K562 (cell line): ENCODE results near the gene NDUFA7. TPM values are rescaled to one million over a fixed set of nuclear protein-coding genes. Genes with fewer than 3 reads are reported as not detected.

Experiments used
- ARNT ChIP-seq, 2 experiments: fragments of 450-650 bp; IDR thresholded peaks; 2 replicates each; pipeline ENCODE4 v1.6.1; 2016; ENCODE audit warnings: mild to moderate bottlenecking in 1 of 2
- CHAMP1 ChIP-seq: fragments of 450-650 bp; IDR thresholded peaks from 2 replicates; pipeline ENCODE4 v1.6.1; 2016; ENCODE audit warnings: mild to moderate bottlenecking
- CTCF ChIP-seq, 3 experiments: IDR thresholded peaks in 2 of 3; conservative IDR thresholded peaks in 1 of 3; 2 replicates each; pipeline ENCODE4 v1.5.1; 2011 to 2012; ENCODE audit warnings: low read length in 3 of 3, mild to moderate bottlenecking in 3 of 3, control low read depth in 2 of 3, improper control_type of control experiment in 1 of 3, inconsistent platforms in 1 of 3, low read depth in 1 of 3, mixed read lengths in 1 of 3, moderate library complexity in 1 of 3; ENCODE audit not compliant: insufficient read depth in 2 of 3
- HDAC2 ChIP-seq: fragments of 450-650 bp; IDR thresholded peaks from 2 replicates; pipeline ENCODE4 v1.6.1; 2016; ENCODE audit warnings: mild to moderate bottlenecking
- MAX ChIP-seq: sonication (generic); formaldehyde crosslinking; IDR thresholded peaks from 2 replicates; pipeline ENCODE4 v1.9.0; 2022; ENCODE audit warnings: mild to moderate bottlenecking, missing genetic modification reagents
- MLX ChIP-seq, 2 experiments: fragments of 450-650 bp in 1 of 2; sonication (generic) in 1 of 2; formaldehyde crosslinking; conservative IDR thresholded peaks; 2 replicates each; pipeline versions ENCODE4 v1.4.0 to v1.8.1; 2020 to 2022; ENCODE audit warnings: mild to moderate bottlenecking in 1 of 2, missing genetic modification reagents in 1 of 2
- MTA3 ChIP-seq: fragments of 450-650 bp; formaldehyde crosslinking; IDR thresholded peaks from 2 replicates; pipeline ENCODE4 v1.6.1; 2017; ENCODE audit warnings: mild to moderate bottlenecking, borderline replicate concordance
- PHF8 ChIP-seq: fragments of 200-600 bp; sonication (generic); IDR thresholded peaks from 2 replicates; pipeline ENCODE4 v1.6.1; 2012; ENCODE audit warnings: mixed run types, mild to moderate bottlenecking, inconsistent platforms, low read length, moderate library complexity, borderline replicate concordance
- RBM34 ChIP-seq: fragments of 200-400 bp; formaldehyde crosslinking; IDR thresholded peaks from 2 replicates; pipeline ENCODE4 v1.6.1; 2018; ENCODE audit warnings: low read length, borderline replicate concordance; ENCODE audit not compliant: insufficient read depth
- SNAPC5 ChIP-seq: fragments of 250-450 bp; sonication (Bioruptor Pico); IDR thresholded peaks from 2 replicates; pipeline ENCODE4 v1.8.0; 2021; ENCODE audit warnings: moderate library complexity, mild to moderate bottlenecking, inconsistent platforms
- SRSF3 ChIP-seq: fragments of 200-400 bp; formaldehyde crosslinking; IDR thresholded peaks from 2 replicates; pipeline ENCODE4 v1.6.1; 2016; ENCODE audit warnings: mild to moderate bottlenecking, low read length, moderate library complexity; ENCODE audit not compliant: insufficient read depth
- TAF7 ChIP-seq: fragments of 450-650 bp; IDR thresholded peaks from 2 replicates; pipeline ENCODE4 v1.6.1; 2016; ENCODE audit warnings: missing genetic modification characterization, missing compliant biosample characterization
- TFAP4 ChIP-seq: sonication (generic); formaldehyde crosslinking; IDR thresholded peaks from 2 replicates; pipeline ENCODE4 v1.8.0; 2022; ENCODE audit warnings: missing genetic modification reagents, mild to moderate bottlenecking, moderate library complexity, borderline replicate concordance
- XRCC4 ChIP-seq: IDR thresholded peaks from one replicate; pipeline ENCODE4 v1.6.1; 2011; ENCODE audit not compliant: insufficient read depth, insufficient read length; ENCODE audit errors: extremely low read depth
- ZBTB1 ChIP-seq: sonication (generic); formaldehyde crosslinking; IDR thresholded peaks from 2 replicates; pipeline ENCODE4 v1.8.1; 2023; ENCODE audit warnings: missing genetic modification reagents, low read depth, mild to moderate bottlenecking, borderline replicate concordance
- ZNF184 ChIP-seq: sonication (generic); formaldehyde crosslinking; IDR thresholded peaks from 2 replicates; pipeline ENCODE4 v1.5.0; 2020; ENCODE audit warnings: missing genetic modification reagents
- ZNF217 ChIP-seq: sonication (generic); formaldehyde crosslinking; IDR thresholded peaks from 2 replicates; pipeline ENCODE4 v1.8.0; 2022; ENCODE audit warnings: mild to moderate bottlenecking, missing genetic modification reagents
- ZNF239 ChIP-seq: fragments of 250-450 bp; sonication (Bioruptor Pico); IDR thresholded peaks from 2 replicates; pipeline ENCODE4 v1.4.0; 2020; ENCODE audit warnings: mild to moderate bottlenecking
- ZNF384 ChIP-seq: IDR thresholded peaks from 2 replicates; pipeline ENCODE4 v1.6.1; 2012; ENCODE audit warnings: low read depth, low read length, improper control_type of control experiment
- ZNF644 ChIP-seq: fragments of 200-800 bp; sonication (Bioruptor generic); IDR thresholded peaks from 2 replicates; pipeline ENCODE4 v1.6.1; 2016; ENCODE audit warnings: low read depth, missing genetic modification characterization, missing compliant biosample characterization
- ZNF77 ChIP-seq: fragments of 250-450 bp; sonication (Bioruptor Pico); IDR thresholded peaks from 2 replicates; pipeline ENCODE4 v1.5.0; 2020
- polyA plus RNA-seq, 8 experiments: library from polyadenylated mRNA; depleted of rRNA in 4 of 8; stranded (reverse) in 5 of 8; unstranded in 3 of 8; fragments of >200 nt; fragmentation: Nextera tagmentation in 2 of 8; fragmentation: Illumina TruSeq in 1 of 8; extraction: Ambion mirVana in 2 of 8; extraction: Trizol in 1 of 8; gene quantifications; 2 replicates each; pipeline versions ENCODE4 v1.2.1 to v1.2.3, GENCODE V29; 2011 to 2014; ENCODE audit warnings: inconsistent platforms in 1 of 8, missing spikeins in 1 of 8
- total RNA-seq, 7 experiments: library from RNA; depleted of rRNA in 6 of 7; stranded (reverse); fragments of >200 nt in 6 of 7; fragmentation: Illumina TruSeq in 2 of 7; extraction: Trizol in 2 of 7; gene quantifications; 2 replicates each; pipeline versions ENCODE4 v1.2.1 to v1.2.3, GENCODE V29; 2011 to 2021; ENCODE audit warnings: low replicate concordance in 1 of 7

The NDUFA7 gene
- total and polyA plus RNA-seq, 9 of the 15 experiments (the other 6 are each of a cell fraction or from before 2014, with no cell fraction given), result 70.8 to 348 (median 142) TPM

GRCh38 chr19:8363803-8364771 is 42.9 kb upstream of the NDUFA7 start, which contains the start of gene ANGPTL4 (continued):
- TF ChIP-seq MLX (CRISPR knock-in tag; conservative IDR thresholded peaks at IDR 0.05) (no peak), ZNF384 (no peak), TFAP4 (peak; percentile 80), ZNF239 (CRISPR knock-in tag) (no peak), ZNF184 (no peak), TAF7 (no peak), ARNT (IDR thresholded peaks at IDR 0.05) (no peak), ZNF217 (CRISPR knock-in tag) (no peak), SRSF3 (no peak), PHF8 (peak; percentile 49; the same call in 1 of the 2 replicates), CTCF (IDR thresholded peaks at IDR 0.05 in 2 of 3, conservative IDR thresholded peaks at IDR 0.05 in 1 of 3; ENCODE audit: insufficient read depth in 2 of 3, low read depth in 1 of 3, low read length in 3 of 3) (peak in 2 of 3 experiments; percentile 10 to 19; a peak in 1 of 6 replicates), ZNF644 (tag) (no peak), MAX (peak; percentile 78), ZNF77 (CRISPR knock-in tag) (no peak), XRCC4 (no peak), MTA3 (peak; percentile 48; the same call in 1 of the 2 replicates), HDAC2 (0 out of 2 replicates have a peak, but pooled peaks have one; percentile 25), SNAPC5 (CRISPR knock-in tag) (no peak), RBM34 (no peak), ZBTB1 (no peak), CHAMP1 (no peak)
